HUDEP-2 (cell line): ENCODE results near the gene OPN3.

Experiments used
- DNase-seq, 76 experiments: peaks; one replicate each; lab custom pipeline; 2025; ENCODE audit not compliant: unreplicated experiment in 76 of 76; lab: John Stamatoyannopoulos, UW

OPN3 gene

DNA sequence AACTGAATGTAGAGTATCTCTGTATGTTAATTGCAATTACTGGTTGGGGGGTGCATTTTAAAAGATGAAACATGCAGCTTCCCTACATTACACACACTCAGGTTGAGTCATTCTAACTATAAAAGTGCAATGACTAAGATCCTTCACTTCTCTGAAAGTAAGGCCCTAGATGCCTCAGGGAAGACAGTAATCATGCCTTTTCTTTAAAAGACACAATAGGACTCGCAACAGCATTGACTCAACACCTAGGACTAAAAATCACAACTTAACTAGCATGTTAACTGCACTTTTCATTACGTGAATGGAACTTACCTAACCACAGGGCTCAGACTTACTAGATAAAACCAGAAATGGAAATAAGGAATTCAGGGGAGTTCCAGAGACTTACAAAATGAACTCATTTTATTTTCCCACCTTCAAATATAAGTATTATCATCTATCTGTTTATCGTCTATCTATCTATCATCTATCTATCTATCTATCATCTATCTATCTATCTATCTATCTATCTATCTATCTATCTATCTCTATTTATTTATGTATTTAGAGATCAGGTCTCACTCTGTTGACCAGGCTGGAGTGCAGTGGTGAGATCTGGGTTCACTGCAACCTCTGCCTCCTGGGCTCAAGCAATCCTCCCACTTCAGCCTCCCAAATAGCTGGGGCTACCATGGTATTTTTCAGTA is 47.8 kb downstream of the OPN3 start:
- no peak for DNase-seq

GRCh38 chr1:241591736-241592135 is 48.4 kb downstream of the OPN3 start:
- no peak for DNase-seq

DNA sequence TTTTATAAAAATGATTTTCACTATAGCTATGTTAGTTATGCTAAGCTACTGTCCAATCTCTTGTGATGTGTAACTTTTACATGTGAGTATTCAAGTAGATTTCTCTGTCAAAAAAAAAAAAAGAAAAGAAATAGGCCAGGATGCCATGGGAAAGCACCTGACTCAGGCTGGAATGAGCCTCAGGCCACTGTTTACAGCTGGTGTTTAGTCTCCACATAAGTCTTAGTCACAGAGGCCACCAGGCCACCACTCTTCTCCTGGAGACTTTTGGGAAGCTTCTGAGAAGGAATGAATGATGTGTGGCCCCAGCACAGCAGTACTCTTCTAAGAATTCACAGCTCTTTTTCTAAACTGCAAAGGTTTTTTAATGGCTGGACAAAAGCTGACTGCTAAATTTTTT is 48.9 kb downstream of the OPN3 start:
- DNase-seq, result no peak

DNA sequence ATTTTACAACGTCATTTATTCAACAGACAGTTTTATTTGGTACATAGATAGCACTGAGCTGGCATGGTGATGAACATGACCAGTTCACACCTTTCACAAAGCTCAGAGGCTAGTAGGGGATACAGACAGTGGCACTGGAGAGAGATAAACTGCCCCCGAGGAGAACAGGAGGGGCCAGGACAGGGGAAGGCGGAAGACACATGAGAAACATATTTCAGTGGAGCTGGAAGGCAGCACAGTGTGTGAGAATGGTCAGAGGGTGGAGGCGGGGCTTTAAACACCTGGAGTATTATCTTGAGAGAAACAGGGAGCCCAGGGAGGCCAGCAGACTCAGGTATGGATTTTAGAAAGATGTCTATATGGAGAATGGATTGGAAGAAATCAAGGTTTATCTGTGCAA is 49.5 kb downstream of the OPN3 start:
- no peak for DNase-seq

GRCh38 chr1:241589521-241589920 is 50.6 kb downstream of the OPN3 start:
- no peak for DNase-seq

DNA sequence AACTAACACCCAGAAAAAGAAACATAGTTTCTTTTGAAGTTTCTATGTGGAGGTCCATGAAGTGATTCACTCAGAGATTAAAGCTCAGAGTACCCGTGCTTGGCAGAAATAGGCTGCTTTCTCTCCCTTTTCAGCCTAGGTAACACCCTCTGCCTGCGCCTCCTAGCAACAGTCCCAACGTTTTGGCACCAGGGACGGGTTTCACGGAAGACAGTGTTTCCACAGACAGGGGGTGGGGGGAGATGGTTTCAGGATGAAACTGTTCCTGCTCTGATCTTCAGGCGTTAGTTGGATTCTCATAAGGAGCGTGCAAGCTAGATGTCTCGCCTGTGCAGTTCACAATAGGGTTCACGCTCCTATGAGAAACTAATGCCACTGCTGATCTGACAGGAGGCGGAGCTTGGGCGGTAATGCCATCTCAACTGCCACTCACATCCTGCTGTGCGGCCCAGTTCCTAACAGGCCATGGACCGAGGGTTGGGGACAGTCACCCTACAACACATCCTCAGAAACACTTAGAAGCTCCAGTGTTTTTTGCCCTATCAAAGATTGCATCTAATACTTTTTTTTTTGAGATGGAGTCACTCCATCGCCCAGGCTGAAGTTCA is 53.2 kb downstream of the OPN3 start:
- no peak for DNase-seq

DNA sequence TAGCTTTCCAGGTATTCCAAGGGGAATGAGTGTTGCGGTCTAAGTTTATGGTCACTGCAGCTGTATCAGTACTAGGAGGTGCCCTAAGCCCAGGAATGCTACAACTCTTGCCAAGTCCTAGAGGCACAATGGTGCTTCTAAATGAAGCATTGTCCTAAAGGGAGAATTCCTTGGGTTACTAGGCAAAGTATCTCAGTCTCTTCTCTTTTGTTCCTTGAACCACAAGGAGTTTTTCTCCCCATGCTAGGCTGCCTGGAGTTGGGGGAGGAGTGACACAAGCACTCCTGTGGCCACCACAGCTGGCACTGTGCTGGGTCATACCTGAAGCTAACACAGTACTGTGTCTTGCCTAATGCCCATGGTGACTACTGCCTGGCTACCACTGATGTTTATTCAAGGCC is 57.2 kb downstream of the OPN3 start:
- no peak for DNase-seq

DNA sequence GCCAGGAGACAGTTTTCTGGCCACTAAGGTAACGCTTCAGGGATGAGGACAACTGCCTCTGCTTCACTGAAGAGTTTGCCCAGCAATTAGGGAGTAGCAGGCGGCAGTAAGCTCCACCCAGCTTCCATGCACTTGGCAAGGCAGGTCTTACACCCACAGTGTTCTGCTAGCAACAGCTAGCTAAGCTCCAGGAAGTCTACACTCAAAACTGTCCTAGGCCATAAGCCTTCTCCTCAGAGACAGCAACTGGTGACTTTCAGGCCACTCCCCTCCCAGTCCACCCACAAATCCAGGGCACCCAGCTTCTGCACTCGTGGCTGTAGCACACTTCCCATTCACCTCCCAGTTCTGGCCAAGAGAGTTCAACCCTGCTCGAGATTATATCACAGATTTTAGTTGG is 60.7 kb downstream of the OPN3 start:
- no peak for DNase-seq

DNA sequence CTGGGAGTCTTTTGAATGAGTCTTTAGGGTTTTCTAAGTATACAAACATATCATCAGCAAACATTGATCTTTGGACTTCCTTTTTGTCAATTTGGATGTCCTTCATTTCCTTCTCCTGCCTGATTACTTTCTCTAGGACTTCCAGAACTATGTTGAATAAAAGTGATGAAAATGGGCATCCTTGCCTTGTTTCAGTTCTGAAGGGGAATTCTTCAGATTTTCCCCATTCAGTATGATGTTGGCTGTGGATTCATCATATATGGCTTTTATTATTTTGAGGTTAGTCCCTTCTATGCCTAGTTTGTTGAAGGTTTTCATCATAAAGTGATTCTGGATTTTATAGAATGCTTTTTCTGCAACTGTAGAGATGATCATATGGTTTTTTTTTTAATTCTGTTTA is 66.0 kb downstream of the OPN3 start:
- DNase-seq, result no peak

GRCh38 chr1:241569848-241570247 is 70.3 kb downstream of the OPN3 start:
- DNase-seq, result no peak

DNA sequence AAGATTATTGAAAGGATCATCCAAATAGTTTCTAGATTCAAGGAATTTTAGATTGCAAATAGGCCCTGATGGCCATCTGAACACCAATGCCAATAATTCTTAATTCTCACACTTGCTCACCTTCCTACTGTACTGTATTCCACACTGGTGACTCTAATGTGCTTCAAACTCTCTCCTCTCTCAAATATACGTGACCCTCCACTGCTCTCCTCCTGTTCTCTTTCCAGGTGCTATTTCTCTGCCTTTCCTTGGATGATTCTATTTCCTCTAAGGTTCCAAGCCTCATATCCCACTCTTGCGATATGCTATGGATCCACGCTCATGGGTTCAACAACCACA is 79.4 kb downstream of the OPN3 start:
- no peak for DNase-seq

DNA sequence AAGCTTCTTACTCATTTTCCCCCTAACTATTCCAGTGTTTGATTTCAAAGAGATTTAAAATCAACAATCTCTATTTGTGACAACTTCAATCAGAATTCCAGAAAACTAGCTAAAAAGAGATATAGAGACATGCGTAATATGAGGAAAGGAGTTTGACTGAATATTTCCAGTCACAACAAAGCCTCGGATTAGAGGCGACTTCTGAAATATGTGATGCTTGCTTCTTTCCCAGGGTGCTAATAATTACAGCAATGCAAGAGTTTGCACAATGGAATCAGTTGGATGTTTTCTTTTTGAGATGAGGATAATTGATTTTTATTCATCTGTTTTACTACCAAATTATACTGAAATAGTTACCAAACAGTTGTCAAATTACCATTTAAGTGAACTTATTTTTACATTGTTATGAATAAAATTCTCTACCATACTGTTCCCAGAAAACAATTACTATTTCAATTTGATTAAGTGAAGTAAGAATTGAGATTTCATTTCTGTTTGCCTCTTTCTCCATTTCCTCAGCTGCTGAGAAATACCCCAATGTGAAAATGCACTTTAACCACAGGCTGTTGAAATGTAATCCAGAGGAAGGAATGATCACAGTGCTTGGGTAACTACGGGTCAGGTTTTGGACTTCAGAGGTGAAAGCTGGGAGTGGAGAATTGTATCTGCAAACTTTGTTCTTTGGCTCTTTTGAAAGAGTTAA is 79.9 kb downstream of the OPN3 start:
- no peak for DNase-seq

DNA sequence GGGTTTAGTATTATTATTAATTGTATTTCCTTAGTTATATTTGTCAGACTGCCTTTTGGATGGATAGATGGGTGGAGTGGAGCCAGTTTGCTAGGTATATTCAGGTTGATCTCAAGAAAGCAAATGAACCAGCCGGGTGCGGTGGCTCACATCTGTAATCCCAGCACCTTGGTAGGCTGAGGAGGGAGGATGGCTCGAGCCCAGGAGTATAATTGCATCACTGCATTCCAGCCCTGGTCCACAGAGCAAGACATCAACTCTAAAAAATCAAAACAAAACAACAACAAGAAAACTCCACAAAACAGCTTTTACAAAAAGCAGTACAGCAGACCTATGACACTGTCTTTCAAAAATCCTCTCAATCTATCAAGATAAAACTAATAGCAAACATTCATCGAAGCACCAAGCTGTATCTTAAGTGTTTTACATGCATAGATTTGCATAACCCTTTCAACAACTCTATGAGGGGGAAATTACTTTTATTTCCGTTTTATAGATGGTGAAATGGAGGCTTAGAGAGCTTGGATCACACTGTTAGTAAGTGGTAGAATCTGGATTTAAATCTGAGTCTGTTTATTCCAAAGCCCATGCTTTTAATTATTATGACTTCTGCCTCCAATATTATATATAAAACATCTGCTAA is 82.5 kb downstream of the OPN3 start:
- no peak for DNase-seq

DNA sequence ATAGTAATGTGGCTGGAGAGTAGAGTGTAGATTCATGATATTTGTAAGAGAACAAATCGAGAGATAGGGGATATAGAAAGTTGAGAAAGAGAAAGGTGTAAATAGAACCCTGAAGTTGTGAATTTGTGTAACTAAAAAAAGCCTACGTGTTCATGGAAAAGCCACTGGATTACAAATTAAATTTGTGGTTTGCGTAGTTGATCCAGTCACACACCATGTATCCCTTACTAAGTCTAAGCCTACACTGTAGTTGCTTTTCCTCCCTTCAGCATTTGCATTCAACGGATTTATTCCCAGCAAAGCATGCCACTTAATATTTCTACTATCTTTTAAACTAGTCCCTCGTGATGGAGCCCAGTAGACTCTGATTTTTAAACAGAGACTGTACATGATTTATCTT is 83.1 kb downstream of the OPN3 start:
- DNase-seq, result no peak

DNA sequence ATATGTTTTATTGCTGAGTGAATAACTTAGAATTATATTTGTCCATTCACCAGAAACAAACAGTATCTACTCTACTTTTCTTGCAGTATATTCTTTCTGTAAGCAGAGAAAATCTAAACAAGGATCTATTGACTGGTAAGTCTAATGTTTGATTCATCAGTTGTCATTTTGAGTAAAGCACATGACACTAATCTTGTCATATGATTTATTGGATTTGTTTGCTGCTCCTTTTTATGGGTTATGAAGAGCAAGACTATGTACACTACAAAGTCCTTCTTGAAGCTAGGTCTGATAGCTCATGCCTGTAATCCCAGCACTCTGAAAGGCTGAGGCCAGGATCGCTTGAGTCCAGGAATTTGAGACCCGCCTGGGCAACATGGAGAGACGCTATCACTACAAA is 84.6 kb downstream of the OPN3 start:
- no peak for DNase-seq

DNA sequence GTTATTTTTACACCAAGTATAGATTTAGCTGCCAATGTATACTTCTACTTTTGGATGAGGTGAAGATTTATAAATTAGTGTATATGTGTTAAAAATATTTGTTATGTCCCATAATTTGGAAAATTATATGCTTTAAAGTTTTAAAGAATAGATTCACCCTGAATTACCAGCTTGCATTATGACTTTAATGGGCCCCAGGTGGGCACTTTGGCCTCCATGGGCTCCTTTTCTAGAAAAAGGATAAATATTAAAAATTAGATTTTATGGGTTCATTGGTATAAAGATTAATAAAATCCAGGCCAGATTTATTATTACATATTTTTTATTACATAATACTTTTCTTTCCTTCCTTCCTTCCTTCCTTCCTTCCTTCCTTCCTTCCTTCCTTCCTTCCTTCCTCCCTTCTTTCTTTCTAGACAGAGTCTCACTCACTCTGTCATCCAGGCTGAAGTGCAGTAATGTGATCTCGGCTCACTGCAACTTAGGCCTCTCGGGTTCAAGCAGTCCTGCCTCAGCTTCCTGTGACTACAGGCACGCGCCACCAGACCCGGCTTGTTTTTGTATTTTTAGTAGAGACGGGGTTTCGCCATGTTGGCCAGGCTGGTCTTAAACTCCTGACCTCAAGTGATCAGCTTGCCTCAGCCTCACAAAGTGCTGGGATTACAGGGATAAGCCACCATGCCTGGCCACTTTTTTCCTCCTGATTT is 86.1 kb downstream of the OPN3 start:
- DNase-seq, result no peak

DNA sequence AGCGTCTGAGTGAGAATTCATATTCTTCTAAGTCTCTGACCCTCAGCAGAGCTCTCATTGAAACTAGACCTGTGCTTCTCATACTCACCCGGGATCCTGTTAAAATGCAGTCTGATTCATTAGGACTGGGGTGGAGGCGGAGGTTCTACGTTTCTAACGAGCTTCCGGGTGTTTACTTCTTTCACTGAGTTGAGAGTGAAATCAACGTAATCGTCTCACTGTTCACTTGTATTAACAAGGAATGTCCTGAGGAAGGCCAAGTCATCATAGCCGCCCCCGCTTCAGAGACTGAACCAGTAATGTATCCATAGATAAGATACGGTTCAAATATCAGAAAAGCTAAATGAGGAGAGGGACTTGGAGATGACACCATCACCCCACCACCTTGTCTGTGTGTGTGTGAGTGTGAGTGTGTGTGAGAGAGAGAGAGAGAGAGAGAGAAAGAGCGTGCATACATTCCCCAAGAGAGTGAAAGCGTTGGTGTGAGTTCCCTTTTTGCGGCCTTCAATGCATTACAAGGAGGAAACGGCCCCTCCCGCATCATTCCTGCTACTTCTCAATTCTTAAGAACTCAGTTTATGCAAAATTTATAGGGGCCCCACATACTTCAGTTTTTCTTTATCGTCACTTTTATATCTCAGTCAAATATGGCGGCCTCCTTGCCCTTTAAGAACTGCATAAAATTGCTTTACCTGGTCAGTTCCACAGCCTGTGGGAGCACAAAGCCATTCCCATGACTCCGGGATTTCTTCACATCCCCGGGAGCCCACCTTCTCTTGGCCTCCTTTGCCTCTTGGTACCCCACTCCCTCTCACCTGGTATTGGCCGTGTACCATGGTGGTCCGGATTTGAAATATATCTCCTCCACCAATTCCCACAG is 88.2 kb downstream of the OPN3 start:
- DNase-seq, result no peak

DNA sequence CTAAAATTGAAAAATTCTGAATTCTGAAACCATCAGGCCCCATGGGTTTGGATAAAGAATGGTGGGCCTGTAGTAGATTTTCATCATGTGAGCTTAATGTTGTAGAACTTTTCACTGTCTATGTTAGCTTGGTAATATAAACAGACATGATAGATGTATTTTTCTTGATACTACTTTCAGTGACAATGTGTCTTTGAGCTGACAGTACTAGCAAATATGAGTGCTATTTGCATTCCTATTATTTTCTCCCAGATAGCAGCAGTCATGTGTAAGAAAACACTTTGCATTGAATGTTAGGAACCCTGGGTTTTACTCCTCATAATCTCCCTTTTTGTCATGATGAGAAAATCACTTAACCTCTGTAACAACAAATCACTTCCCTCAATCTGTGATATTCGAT is 89.9 kb downstream of the OPN3 start:
- DNase-seq, result no peak

GRCh38 chr1:241548008-241548407 is 92.2 kb downstream of the OPN3 start:
- DNase-seq, result no peak
